SK-N-SH (cell line): Measurements from ENCODE around the gene PLCB1.

ENCODE experiments used
- CHD2 ChIP-seq: fragments of 150-350 bp; IDR thresholded peaks from 2 replicates; pipeline ENCODE4 v1.6.1; 2018; ENCODE audit warnings: low read length; ENCODE audit not compliant: partially characterized antibody
- CTCF ChIP-seq: fragments of 200-600 bp; sonication (generic); IDR thresholded peaks from 2 replicates; pipeline ENCODE4 v1.6.1; 2017; ENCODE audit warnings: antibody characterized with exemption, mild to moderate bottlenecking, moderate library complexity
- EP300 ChIP-seq, 2 experiments: IDR thresholded peaks; 2 replicates each; pipeline versions ENCODE4 v1.4.0 to v1.6.1; 2012; ENCODE audit warnings: borderline replicate concordance in 1 of 2, low read depth in 1 of 2, low read length in 1 of 2
- EZH2phosphoT487 ChIP-seq: fragments of 200-600 bp; sonication (generic); IDR thresholded peaks from 2 replicates; pipeline ENCODE4 v1.6.1; 2017; ENCODE audit warnings: low read depth, mixed run types, mild to moderate bottlenecking, antibody characterized with exemption, moderate library complexity, borderline replicate concordance
- GABPA ChIP-seq: IDR thresholded peaks from 2 replicates; pipeline ENCODE4 v1.4.0; 2012; ENCODE audit warnings: low read depth, mild to moderate bottlenecking
- NFIC ChIP-seq: IDR thresholded peaks from 2 replicates; pipeline ENCODE4 v1.4.0; 2012; ENCODE audit warnings: borderline replicate concordance
- POLR2AphosphoS5 ChIP-seq: IDR thresholded peaks from 2 replicates; pipeline ENCODE4 v1.6.1; 2012; ENCODE audit warnings: low read depth, low read length
- RAD21 ChIP-seq: IDR thresholded peaks from 2 replicates; pipeline ENCODE4 v1.6.1; 2012; ENCODE audit warnings: mild to moderate bottlenecking, low read length
- RCOR1 ChIP-seq: fragments of 150-350 bp; IDR thresholded peaks from 2 replicates; pipeline ENCODE4 v1.6.1; 2017; ENCODE audit warnings: antibody characterized with exemption, low read length
- REST ChIP-seq: IDR thresholded peaks from 2 replicates; pipeline ENCODE4 v1.6.1; 2012; ENCODE audit warnings: mild to moderate bottlenecking, low read depth, low read length, moderate library complexity
- SMC3 ChIP-seq: IDR thresholded peaks from 2 replicates; pipeline ENCODE4 v1.6.1; 2012; ENCODE audit warnings: low read depth, low read length, improper control_type of control experiment
- USF2 ChIP-seq: fragments of 150-350 bp; IDR thresholded peaks from 2 replicates; pipeline ENCODE4 v1.6.1; 2017; ENCODE audit warnings: antibody characterized with exemption, low read length, low read depth, borderline replicate concordance

- TF ChIP-seq CTCF (no peak), NFIC (no peak), REST (no peak), GABPA (no peak), EZH2phosphoT487 (no peak), USF2 (no peak), SMC3 (no peak), EP300 (IDR thresholded peaks at IDR 0.05; ENCODE audit: borderline replicate concordance in 1 of 2, low read depth in 1 of 2, low read length in 1 of 2) (no peak), RAD21 (no peak), RCOR1 (no peak), POLR2AphosphoS5 (no peak), CHD2 (no peak)
Observed at GRCh38 chr20:8168785-8169288, 36.8 kb downstream of the PLCB1 start.
